NCI-H446 treated with DMSO at 0.1 percent for 48 hours (cell line): ENCODE measurements around the gene FGF2.
A peak's percentile ranks its signal among the peaks of the same experiment; 100 is the strongest.
"Not testable (repeated sequence)": the region's sequence is repeated elsewhere in the genome, so short reads cannot be mapped to it uniquely, and the experiment has no call there.

Source experiments
- DNase-seq: peaks from one replicate; lab custom pipeline; 2025; lab: John Stamatoyannopoulos, UW

Gene FGF2

DNA sequence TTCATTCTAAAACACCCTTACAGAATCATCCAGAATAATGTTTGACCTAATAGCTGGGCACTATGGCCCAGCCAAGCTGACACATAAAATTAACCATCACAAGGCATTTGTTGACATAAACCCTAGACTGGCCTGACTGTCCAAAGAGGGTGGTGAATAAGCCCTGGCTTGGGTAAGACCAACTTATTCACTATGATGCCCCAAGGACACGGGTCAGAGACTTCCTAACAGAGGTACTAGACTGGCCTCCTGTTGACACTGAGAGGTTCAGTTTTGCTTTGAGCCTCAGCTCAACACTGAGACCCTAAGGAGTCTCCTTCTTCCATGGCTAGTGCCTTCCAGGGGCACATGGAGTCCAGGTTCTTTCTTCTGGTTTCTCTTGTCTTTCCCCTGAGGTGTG, 21.3 kb downstream of the FGF2 start:
- DNase-seq = no peak

- DNase-seq = not testable (repeated sequence)
Measured at GRCh38 chr4:122849789-122850188, 23.2 kb downstream of the FGF2 start.

- DNase-seq = no peak
Measured at GRCh38 chr4:122851568-122851967, 24.9 kb downstream of the FGF2 start.

DNA sequence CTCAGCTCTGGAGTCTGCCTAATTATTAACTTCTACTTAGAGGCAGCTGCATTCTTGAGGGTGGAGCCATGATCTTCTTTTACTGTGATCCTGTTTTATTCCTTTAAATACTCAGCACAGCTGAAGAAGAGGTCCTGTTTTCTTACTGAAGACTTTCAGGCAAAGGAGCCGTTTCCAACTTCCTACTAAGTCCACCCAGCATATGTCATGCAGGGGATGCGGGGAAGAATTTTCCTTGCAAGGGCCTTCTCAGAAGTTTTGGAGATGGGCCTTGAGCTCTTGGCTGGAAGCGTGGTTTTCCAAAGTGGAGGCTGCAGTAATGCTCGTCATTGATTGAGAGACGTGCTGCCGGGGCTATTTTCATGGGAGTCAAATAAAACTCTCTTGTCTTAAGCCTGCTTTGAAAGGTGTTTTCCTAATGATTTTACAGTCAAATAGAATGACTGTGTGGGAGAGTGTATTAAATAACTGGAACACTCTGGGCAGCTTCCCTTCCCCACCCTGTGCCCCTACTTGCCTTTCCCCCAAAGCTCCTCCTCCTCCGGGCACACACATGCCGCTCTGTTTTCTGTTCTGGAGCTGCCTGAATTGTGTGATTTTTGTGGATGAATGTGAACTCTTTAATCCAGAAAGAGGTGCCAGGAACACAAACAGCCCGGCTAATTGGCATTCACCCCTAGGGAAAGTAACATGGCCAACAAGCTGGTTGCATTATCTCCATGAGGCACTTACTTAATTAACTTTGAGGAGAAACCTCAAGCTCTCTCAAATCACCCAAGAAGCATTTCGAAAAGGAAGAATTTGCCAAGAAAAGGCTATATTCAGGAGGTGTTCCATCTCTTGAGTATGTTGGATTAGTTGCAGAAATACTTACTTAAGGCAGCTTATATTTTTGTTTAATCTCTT, 28.1 kb downstream of the FGF2 start:
- DNase-seq = peak; percentile 71

DNA sequence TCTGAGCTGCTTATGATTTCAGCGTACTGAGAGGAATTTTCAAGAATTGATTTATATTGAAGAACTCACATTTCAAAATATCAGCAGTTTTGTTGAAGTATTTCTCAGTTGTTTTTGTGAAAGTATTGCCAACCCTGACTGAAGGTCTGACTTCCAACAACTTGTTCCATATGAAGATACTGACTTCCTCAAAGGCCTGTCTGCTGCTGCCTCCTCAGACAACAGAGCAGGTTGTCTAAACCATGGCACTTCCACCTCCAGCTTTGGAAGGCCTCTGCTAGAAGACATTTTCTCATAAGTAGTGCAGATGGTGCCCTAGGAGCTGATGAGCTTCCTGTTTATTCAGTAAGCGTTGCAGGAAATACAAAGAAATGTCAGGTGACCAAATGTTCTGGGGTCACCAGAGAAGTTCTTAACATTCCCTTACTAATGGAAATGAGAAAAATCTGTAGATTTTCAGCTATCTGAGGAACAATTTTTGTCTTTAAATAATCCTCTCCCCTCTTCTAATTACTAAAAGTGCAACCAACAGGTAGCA, 28.8 kb downstream of the FGF2 start:
- no peak for DNase-seq

GRCh38 chr4:122857160-122857559, 30.5 kb downstream of the FGF2 start:
- no peak for DNase-seq

DNA sequence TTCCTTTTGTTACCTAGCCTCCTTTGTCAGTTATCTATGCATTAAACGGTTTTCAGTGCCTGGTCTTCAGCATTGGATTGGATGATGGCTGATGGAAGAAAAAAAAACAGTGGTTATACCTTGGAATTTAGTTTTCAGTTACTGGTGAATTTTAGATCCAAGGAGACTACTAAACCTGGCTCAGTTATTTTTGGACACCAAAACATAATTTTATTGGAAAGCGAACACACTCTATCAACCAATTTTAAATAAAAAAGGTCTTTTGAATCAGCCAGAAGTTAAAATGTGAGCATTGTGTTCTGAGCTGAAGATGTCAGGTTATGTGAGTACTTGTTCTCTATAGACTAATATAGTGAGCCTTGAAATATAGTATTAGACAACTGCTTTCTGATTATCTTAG, 32.1 kb downstream of the FGF2 start:
- DNase-seq = no peak

DNA sequence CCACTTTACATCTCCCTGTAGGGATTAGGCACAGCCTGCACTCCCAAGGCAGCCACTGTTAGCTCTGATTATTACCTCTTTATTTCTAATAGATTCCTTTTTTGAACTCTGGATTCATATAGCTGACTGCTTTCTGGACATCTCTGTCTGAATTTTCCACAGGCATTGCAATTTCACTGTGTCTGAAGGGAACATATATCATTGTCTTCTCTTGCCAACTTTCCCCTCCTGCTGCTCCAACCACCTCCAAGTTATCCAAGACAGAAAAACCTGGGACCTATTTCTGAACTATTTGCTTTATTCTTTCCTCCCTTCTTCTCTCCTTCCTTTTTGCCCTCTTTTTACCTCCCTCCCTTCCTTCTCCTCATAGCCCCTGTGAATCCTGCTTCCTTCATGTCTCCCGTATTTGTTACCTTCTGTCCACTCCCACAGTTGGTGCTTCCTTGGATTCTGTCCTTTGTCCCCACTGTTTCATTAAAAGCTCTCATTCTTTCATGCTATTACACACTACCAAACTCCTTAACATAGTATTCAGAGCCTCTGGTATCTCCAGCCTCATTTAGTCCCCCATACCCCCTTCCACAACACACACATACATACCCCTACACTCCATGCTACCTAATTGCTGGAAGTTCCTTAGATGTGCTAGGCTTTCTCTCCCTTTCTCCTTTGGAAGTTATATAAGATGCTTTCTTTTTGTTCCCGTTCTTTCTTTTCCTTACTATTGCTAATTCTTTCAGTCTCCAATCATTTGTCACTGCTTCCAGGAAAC, 34.7 kb downstream of the FGF2 start:
- DNase-seq = no peak

- no peak for DNase-seq
Measured at GRCh38 chr4:122863639-122864038, 37.0 kb downstream of the FGF2 start.

DNA sequence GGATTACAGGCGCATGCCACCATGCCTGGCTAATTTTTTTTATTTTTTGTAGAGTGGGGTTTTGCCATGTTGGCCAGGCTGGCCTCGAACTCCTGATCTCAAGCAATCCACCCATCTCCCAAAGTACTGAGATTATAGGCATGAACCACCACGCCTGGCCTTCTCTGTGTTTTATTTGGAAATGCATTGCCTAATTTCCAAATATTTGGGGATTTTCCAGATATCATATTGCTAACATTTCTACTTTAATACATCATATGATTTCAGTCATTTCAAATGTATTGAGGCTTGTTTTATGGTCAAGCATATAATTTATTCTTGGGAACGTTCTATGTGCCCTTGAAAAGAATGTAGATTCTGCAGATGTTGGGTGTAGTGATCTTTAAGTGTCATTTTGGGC, 38.8 kb downstream of the FGF2 start:
- no peak for DNase-seq

DNA sequence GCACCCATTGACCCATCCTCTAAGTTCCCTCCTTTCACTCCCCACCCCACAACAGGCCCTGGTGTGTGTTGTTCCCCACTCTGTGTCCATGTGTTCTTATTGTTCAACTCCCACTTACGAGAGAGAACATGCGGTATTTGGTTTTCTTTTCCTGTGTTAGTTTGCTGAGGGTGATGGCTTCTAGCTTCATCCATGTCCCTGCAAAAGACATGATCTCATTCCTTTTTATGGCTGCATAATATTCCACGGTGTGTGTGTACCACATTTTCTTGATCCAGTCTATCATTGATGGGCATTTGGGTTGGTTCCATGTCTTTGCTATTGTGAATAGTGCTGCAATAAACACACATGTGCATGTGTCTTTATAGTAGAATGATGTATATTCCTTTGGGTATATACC, 41.6 kb downstream of the FGF2 start:
- not testable (repeated sequence) for DNase-seq

GRCh38 chr4:122873146-122873545, 46.5 kb downstream of the FGF2 start:
- no peak for DNase-seq

- DNase-seq = no peak
Measured at GRCh38 chr4:122873821-122874593, 47.4 kb downstream of the FGF2 start.

- DNase-seq = no peak
Measured at GRCh38 chr4:122875949-122876348, 49.3 kb downstream of the FGF2 start.

GRCh38 chr4:122876456-122876855, 49.8 kb downstream of the FGF2 start:
- DNase-seq = no peak

DNA sequence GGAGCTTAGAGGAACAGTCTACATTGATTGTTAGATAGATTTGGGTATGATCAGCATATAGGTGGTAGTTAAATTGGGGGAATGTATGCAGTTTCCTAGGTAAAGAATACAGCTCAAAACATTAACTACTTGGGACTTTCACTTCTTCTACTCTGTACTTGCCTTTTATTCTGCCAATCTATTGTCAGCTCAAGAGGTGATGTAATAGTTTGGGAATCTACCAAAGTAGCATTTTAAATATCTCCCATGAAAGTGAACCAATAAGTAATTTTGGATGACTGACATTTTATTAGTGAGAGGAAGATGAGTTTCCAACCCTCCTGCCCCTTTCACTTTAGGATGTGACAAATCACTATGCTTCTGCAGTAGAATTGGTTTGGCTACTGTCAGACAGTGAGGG, 52.4 kb downstream of the FGF2 start:
- DNase-seq = no peak

- DNase-seq = no peak
Measured at GRCh38 chr4:122882857-122883735, 56.5 kb downstream of the FGF2 start.

GRCh38 chr4:122884499-122884898, 57.9 kb downstream of the FGF2 start:
- DNase-seq = no peak

DNA sequence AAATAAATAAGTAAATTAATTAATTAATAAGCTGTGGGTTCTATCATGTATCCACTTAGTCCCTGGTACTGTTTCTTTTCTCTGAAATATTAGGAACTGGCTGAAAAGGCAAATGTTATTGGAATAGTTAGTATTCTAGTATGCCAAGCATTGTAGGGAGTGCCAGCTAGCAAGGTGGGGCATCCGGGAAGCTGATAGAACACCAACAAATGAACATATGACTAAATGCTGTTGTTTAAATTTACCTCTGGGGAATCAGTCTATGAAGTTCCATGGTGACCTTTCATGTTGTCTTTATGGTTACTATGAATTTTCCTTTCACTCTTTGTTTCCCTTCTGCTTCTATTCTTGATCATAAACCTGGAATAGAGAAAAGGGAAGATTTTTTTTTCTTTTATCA, 63.1 kb downstream of the FGF2 start:
- no peak for DNase-seq

DNA sequence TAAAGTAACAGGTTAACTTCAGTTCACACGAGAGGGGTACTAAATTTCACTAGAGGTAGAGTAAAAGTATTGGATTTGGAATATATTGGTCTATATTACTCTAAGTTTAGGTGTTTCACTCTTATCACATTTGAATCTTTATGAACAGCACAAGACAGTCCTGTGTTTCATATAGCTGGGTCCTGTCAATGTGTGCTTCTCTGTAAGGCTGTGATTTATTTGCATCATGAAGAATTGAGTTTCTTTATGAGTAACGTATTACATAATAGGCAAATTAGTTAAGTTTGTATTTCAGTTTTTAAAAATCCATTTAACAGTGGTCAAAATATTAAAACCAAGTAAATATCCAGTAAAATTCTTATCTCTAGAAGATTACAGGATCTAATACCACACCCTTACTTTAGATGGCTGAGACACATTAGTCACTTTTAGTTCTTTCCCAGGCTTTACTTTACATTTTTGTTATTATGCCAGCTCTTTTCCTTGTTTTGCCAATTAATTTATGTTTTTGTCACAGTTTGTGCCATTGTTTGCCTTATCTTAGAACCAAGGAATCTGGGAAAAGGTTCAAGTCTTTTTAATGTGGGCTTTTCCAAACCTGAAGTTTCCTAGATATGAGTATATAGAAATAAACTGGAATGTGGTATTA, 63.6 kb downstream of the FGF2 start:
- DNase-seq = no peak

DNA sequence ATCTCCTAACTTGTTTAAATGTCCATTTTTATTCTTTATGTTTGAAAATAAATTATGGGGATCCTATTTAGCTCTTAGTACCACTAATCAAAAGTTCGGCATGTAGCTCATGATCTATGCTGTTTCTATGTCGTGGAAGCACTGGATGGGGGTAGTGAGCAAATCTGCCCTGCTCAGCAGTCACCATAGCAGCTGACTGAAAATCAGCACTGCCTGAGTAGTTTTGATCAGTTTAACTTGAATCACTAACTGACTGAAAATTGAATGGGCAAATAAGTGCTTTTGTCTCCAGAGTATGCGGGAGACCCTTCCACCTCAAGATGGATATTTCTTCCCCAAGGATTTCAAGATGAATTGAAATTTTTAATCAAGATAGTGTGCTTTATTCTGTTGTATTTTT, 68.2 kb downstream of the FGF2 start:
- DNase-seq = no peak
